HepG2 (cell line): ENCODE results near the gene ZBTB7B. TPM values are rescaled to one million over a fixed set of nuclear protein-coding genes. Genes with fewer than 3 reads are reported as not detected.

Experiments used
- ATAC-seq: fragments of 200-7000 bp; cut with Tn5 transposase; 3 replicates; pipeline ENCODE4 v1.9.1; 2020; ENCODE audit warnings: mild to moderate bottlenecking, moderate library complexity
- BruUV-seq: library from RNA; stranded (reverse); fragments of 400-500 nt; replicated peaks from 2 replicates; lab custom pipeline; 2021; lab: Mats Ljungman, UMichigan
- CTCF ChIA-PET: fragments of 300-600 bp; formaldehyde crosslinking; extraction: SDS; loops from one replicate; lab custom pipeline; 2021; ENCODE audit warnings: low total read pairs, inconsistent platforms, low intra/inter-chr PET ratio; lab: Yijun Ruan, JAX
- POLR2A ChIA-PET: fragments of 350-600 bp; sonication (Branson Sonifier 250); formaldehyde crosslinking; loops from one replicate; lab custom pipeline; 2020; ENCODE audit warnings: antibody characterized with exemption, inconsistent platforms; lab: Yijun Ruan, JAX
- DNase-seq: peaks from one replicate; pipeline ENCODE4 v3.0.0-alpha.2; 2015; ENCODE audit warnings: low spot score
- FAIRE-seq: peaks from 3 replicates; lab custom pipeline; 2011; peaks lifted over from hg19 to GRCh38; lab: Jason Lieb, UNC
- H2AFZ ChIP-seq: one replicate; pipeline ENCODE4 v1.6.1; 2011; ENCODE audit warnings: low read length, inconsistent platforms
- H3K27ac ChIP-seq: fragments of 300-600 bp; 3 replicates; pipeline ENCODE4 v1.8.0; 2011; ENCODE audit warnings: mixed run types, mild to moderate bottlenecking, mixed read lengths, low read length, inconsistent platforms; ENCODE audit not compliant: insufficient read depth; ENCODE audit errors: extremely low read length
- H3K27me3 ChIP-seq, 2 experiments: fragments of 200-600 bp in 1 of 2; 2 replicates in 1 of 2; 3 replicates in 1 of 2; pipeline versions ENCODE4 v1.6.0 to v1.8.0; 2011; ENCODE audit warnings: low read length in 2 of 2, mild to moderate bottlenecking in 2 of 2, moderate library complexity in 2 of 2, inconsistent platforms in 1 of 2; ENCODE audit not compliant: insufficient read depth in 2 of 2, control insufficient read depth in 1 of 2
- H3K36me3 ChIP-seq, 2 experiments: fragments of 200-600 bp in 1 of 2; replicated peaks in 1 of 2; 2 replicates in 1 of 2; 3 replicates in 1 of 2; pipeline versions ENCODE4 v1.5.1 to v1.8.0; 2011; ENCODE audit warnings: low read length in 2 of 2, inconsistent platforms in 1 of 2; ENCODE audit not compliant: insufficient read depth in 2 of 2, control insufficient read depth in 1 of 2
- H3K4me1 ChIP-seq: 2 replicates; pipeline ENCODE4 v1.5.1; 2012; ENCODE audit warnings: low read length, inconsistent platforms; ENCODE audit not compliant: insufficient read depth
- H3K4me2 ChIP-seq: 2 replicates; pipeline ENCODE4 v1.6.0; 2011; ENCODE audit warnings: low read depth, low read length, inconsistent platforms
- H3K4me3 ChIP-seq, 3 experiments: fragments of 200-600 bp in 1 of 3; sonication (generic), shearing (Covaris generic) in 1 of 3; replicated peaks in 1 of 3; 2 replicates each; pipeline ENCODE4 v1.5.1; 2011 to 2016; ENCODE audit warnings: low read length in 3 of 3, inconsistent platforms in 2 of 3, low read depth in 2 of 3, mild to moderate bottlenecking in 2 of 3, control low read depth in 1 of 3, mixed read lengths in 1 of 3; ENCODE audit not compliant: insufficient read depth in 1 of 3
- H3K79me2 ChIP-seq: one replicate; pipeline ENCODE4 v1.6.1; 2011; ENCODE audit warnings: low read length, inconsistent platforms; ENCODE audit not compliant: insufficient read depth
- H3K9ac ChIP-seq: 2 replicates; pipeline ENCODE4 v1.6.0; 2011; ENCODE audit warnings: mild to moderate bottlenecking, low read depth, low read length, inconsistent platforms; ENCODE audit not compliant: insufficient read depth
- H3K9me3 ChIP-seq: 2 replicates; pipeline ENCODE4 v1.5.1; 2012; ENCODE audit warnings: mild to moderate bottlenecking, low read length
- H4K20me1 ChIP-seq: 2 replicates; pipeline ENCODE4 v1.6.0; 2011; ENCODE audit warnings: inconsistent platforms, mild to moderate bottlenecking, low read length, moderate library complexity; ENCODE audit not compliant: insufficient read depth
- CCAR2 ChIP-seq: fragments of 200-400 bp; formaldehyde crosslinking; optimal IDR thresholded peaks from 2 replicates; pipeline ENCODE3; 2018; ENCODE audit warnings: low read depth, mild to moderate bottlenecking, low read length, moderate library complexity
- CHD4 ChIP-seq: fragments of 200-600 bp; sonication (generic); IDR thresholded peaks from 2 replicates; pipeline ENCODE4 v1.7.0; 2017; ENCODE audit warnings: mild to moderate bottlenecking, low read length, borderline replicate concordance
- EHMT2 ChIP-seq: fragments of 200-600 bp; sonication (generic); IDR thresholded peaks from 2 replicates; pipeline ENCODE4 v1.7.0; 2017; ENCODE audit warnings: antibody characterized with exemption, low read depth, low read length, borderline replicate concordance
- FOSL1 ChIP-seq: sonication (generic); formaldehyde crosslinking; IDR thresholded peaks from 2 replicates; pipeline ENCODE4 v1.9.0; 2021; ENCODE audit warnings: missing genetic modification reagents, borderline replicate concordance
- KDM3A ChIP-seq: IDR thresholded peaks from 2 replicates; pipeline ENCODE4 v1.6.1; 2018; ENCODE audit warnings: low read depth, missing compliant biosample characterization
- MTA1 ChIP-seq: sonication (generic); formaldehyde crosslinking; IDR thresholded peaks from 2 replicates; pipeline ENCODE4 v1.4.0; 2020; ENCODE audit warnings: missing genetic modification reagents, mild to moderate bottlenecking, borderline replicate concordance
- NFE2L2 ChIP-seq: fragments of 150-350 bp; IDR thresholded peaks from 2 replicates; pipeline ENCODE4 v1.6.1; 2014; ENCODE audit warnings: low read length
- PCBP1 ChIP-seq: fragments of 200-400 bp; formaldehyde crosslinking; IDR thresholded peaks from 2 replicates; pipeline ENCODE4 v1.6.1; 2017; ENCODE audit warnings: mild to moderate bottlenecking, low read depth, low read length, borderline replicate concordance
- ZC3H13 ChIP-seq: sonication (generic); formaldehyde crosslinking; IDR thresholded peaks from 2 replicates; pipeline ENCODE4 v1.8.1; 2023; ENCODE audit warnings: mild to moderate bottlenecking, missing genetic modification reagents, moderate library complexity
- ZNF24 ChIP-seq: fragments of 450-650 bp; IDR thresholded peaks from 2 replicates; pipeline ENCODE4 v1.6.1; 2017; ENCODE audit warnings: antibody characterized with exemption, mild to moderate bottlenecking
- ZNF549 ChIP-seq: sonication (generic); formaldehyde crosslinking; IDR thresholded peaks from 2 replicates; pipeline ENCODE4 v1.5.0; 2020; ENCODE audit warnings: missing genetic modification reagents
- ZNF615 ChIP-seq: sonication (generic); formaldehyde crosslinking; IDR thresholded peaks from 2 replicates; pipeline ENCODE4 v1.5.0; 2020; ENCODE audit warnings: mild to moderate bottlenecking, missing genetic modification reagents, borderline replicate concordance
- WGBS: methylation state at CpG from one replicate; pipeline ENCODE4 v1.1.6; 2017; ENCODE audit warnings: low lambda C conversion rate; 5-methylcytosine and 5-hydroxymethylcytosine counted together
- in situ Hi-C: cut with HindIII; loops from 2 replicates; pipeline ENCODE4 v1.10.0; 2017; ENCODE audit warnings: low pct_unique_long_range_greater_than_20kb; ENCODE audit not compliant: extremely low pct_ligation_motif_present
- intact Hi-C: fragments of 100-400 bp; cut with micrococcal nuclease; formaldehyde crosslinking; loops from one replicate; pipeline ENCODE4 v1.10.0; 2022; ENCODE audit not compliant: unreplicated experiment
- polyA plus RNA-seq, 8 experiments: library from polyadenylated mRNA; depleted of rRNA in 3 of 8; stranded (reverse) in 7 of 8; unstranded in 1 of 8; fragments of >200 nt; fragmentation: Illumina TruSeq in 4 of 8; extraction: Trizol in 4 of 8; gene quantifications; 2 replicates each; pipeline versions ENCODE4 v1.2.1 to v1.2.3, GENCODE V29; 2011 to 2016; ENCODE audit warnings: low read depth in 4 of 8, missing spikeins in 1 of 8, mixed read lengths in 1 of 8; ENCODE audit not compliant: insufficient read depth in 1 of 8
- total RNA-seq, 5 experiments: library from RNA; depleted of rRNA; stranded (reverse); fragments of >200 nt; fragmentation: Illumina TruSeq; extraction: Trizol; gene quantifications; 2 replicates each; pipeline ENCODE4 v1.2.3, GENCODE V29; 2016; ENCODE audit warnings: low read depth in 1 of 5
- TF ChIP-seq, protein P1 (sequence below): sonication (generic); formaldehyde crosslinking; IDR thresholded peaks from 2 replicates; pipeline ENCODE4 v1.4.0; 2020; ENCODE audit warnings: mild to moderate bottlenecking, missing genetic modification reagents
- TF ChIP-seq, protein P2 (sequence below): IDR thresholded peaks from 2 replicates; pipeline ENCODE4 v1.6.1; 2016; ENCODE audit warnings: missing genetic modification reagents, missing compliant biosample characterization
- TF ChIP-seq, protein P3 (sequence below): IDR thresholded peaks from 2 replicates; pipeline ENCODE4 v1.6.1; 2016; ENCODE audit warnings: missing biosample characterization, missing genetic modification reagents, low read depth
- TF ChIP-seq, protein P4 (sequence below): sonication (generic); formaldehyde crosslinking; IDR thresholded peaks from 2 replicates; pipeline ENCODE4 v1.4.0; 2020; ENCODE audit warnings: missing genetic modification reagents, borderline replicate concordance

Gene ZBTB7B
- total and polyA plus RNA-seq, 2 of the 13 experiments (the other 11 are each of a cell fraction or from before 2014, with no cell fraction given) = 15.5 to 17.5 TPM

DNA sequence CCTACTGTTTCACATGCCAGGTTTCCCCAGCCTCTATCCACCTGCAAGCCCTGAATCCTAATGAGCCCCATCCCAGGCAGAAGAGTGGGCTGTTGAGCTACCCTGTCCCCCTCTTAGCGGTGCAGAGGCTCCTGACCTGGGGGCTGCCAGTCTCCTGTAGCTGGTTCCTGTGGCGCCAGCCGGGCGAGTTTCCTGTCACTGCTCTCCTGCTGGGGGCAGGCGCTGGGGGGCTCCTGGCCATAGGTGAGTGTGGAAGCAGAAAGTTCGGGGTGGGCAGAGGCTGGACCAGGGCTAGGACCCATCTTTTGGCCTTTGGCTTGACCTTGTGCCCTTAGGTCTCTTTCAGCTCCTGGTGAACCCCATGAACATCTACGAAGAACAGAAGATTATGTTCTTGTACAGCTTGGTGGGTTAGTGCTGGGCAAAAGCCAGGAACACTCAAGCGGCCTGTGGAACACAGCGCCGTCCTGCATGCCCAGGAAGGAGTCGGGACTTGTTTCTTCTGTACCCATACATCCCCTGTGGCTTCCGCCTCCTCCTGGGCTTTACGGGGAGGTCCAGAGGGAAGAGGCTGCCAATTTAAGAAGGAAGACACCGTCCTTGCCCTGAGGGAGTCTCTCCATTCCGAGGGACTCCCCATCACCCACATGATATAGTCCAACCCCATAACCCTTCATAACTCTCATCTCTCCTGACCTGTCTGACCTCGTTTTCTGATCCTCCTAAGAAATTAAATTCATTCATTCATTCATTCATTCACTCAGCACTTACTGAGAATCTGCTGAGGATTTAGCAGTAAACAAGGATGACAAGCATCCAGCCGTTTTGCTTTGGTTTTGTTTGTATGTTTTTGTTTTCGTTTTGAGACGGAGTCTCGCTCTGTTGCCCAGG, 32.0 kb downstream of the ZBTB7B start:
- FAIRE-seq = no peak
- no TSS peak for BruUV-seq
- no peaks in the 10 kb centered on the region for H3K79me2 ChIP-seq
- TF ChIP-seq, protein P1, sequence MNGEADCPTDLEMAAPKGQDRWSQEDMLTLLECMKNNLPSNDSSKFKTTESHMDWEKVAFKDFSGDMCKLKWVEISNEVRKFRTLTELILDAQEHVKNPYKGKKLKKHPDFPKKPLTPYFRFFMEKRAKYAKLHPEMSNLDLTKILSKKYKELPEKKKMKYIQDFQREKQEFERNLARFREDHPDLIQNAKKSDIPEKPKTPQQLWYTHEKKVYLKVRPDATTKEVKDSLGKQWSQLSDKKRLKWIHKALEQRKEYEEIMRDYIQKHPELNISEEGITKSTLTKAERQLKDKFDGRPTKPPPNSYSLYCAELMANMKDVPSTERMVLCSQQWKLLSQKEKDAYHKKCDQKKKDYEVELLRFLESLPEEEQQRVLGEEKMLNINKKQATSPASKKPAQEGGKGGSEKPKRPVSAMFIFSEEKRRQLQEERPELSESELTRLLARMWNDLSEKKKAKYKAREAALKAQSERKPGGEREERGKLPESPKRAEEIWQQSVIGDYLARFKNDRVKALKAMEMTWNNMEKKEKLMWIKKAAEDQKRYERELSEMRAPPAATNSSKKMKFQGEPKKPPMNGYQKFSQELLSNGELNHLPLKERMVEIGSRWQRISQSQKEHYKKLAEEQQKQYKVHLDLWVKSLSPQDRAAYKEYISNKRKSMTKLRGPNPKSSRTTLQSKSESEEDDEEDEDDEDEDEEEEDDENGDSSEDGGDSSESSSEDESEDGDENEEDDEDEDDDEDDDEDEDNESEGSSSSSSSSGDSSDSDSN (CRISPR knock-in tag) = no peak
- TF ChIP-seq PCBP1 (no peak), ZNF24 (no peak), NFE2L2 (no peak), CHD4 (no peak), MTA1 (CRISPR knock-in tag) (no peak), ZNF549 (no peak), ZC3H13 (CRISPR knock-in tag) (no peak), FOSL1 (CRISPR knock-in tag) (no peak), ZNF615 (CRISPR knock-in tag) (no peak), EHMT2 (no peak), CCAR2 (no peak), KDM3A (CRISPR knock-in tag) (no peak)
- TF ChIP-seq, protein P2, sequence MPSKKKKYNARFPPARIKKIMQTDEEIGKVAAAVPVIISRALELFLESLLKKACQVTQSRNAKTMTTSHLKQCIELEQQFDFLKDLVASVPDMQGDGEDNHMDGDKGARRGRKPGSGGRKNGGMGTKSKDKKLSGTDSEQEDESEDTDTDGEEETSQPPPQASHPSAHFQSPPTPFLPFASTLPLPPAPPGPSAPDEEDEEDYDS (CRISPR knock-in tag) = no peak
- TF ChIP-seq, protein P3, sequence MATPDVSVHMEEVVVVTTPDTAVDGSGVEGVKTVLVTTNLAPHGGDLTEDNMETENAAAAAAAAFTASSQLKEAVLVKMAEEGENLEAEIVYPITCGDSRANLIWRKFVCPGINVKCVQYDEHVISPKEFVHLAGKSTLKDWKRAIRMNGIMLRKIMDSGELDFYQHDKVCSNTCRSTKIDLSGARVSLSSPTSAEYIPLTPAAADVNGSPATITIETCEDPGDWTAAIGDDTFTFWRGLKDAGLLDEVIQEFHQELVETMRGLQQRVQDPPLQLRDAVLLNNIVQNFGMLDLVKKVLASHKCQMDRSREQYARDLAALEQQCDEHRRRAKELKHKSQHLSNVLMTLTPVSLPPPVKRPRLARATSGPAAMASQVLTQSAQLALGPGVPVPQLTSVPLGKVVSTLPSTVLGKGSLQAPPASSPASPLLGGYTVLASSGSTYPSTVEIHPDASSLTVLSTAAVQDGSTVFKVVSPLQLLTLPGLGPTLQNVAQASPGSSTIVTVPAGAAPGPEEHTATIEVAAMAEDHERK (CRISPR knock-in tag) = no peak
- TF ChIP-seq, protein P4, sequence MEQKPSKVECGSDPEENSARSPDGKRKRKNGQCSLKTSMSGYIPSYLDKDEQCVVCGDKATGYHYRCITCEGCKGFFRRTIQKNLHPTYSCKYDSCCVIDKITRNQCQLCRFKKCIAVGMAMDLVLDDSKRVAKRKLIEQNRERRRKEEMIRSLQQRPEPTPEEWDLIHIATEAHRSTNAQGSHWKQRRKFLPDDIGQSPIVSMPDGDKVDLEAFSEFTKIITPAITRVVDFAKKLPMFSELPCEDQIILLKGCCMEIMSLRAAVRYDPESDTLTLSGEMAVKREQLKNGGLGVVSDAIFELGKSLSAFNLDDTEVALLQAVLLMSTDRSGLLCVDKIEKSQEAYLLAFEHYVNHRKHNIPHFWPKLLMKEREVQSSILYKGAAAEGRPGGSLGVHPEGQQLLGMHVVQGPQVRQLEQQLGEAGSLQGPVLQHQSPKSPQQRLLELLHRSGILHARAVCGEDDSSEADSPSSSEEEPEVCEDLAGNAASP (CRISPR knock-in tag) = no peak

More for the DNA sequence above, 32.0 kb downstream of the ZBTB7B start:
- 35% methylated on average over 14 of the region's 20 CpGs for WGBS
- Histone ChIP-seq H3K27ac (no peak overlapping the region), H4K20me1 (no peaks in the 10 kb centered on the region), H3K4me2 (no peak overlapping the region), H3K36me3 (no peaks in the 10 kb centered on the region), H3K4me1 (peaks cover 26% of the 10 kb centered on the region; the same call in 1 of the 2 replicates), H3K4me3 (no peak overlapping the region), H3K9ac (no peak overlapping the region), H3K9me3 (no peaks in the 10 kb centered on the region), H2AFZ (no peak overlapping the region), H3K27me3 (peaks cover 11 to 58% of the 10 kb centered on the region in 2 experiments)
- CTCF ChIA-PET = no interaction called here
- intact Hi-C loops = no loop called here
- in situ Hi-C loops = no loop called here
- DNase-seq (no peak), ATAC-seq (no peak)
- POLR2A ChIA-PET = interaction anchor here (1.1 kb wide), 1 partner anchor 9 kb away, joined by 3 read pairs; no protein-coding TSS in a partner anchor
